Kidney (tissue), 14 donors: ENCODE results near the gene CDH8. TPM values are rescaled to one million over a fixed set of nuclear protein-coding genes. Genes with fewer than 3 reads are reported as not detected.
A peak's percentile ranks its signal among the peaks of the same experiment; 100 is the strongest.

Source experiments
- DNase-seq, 5 donors: peaks; one replicate each; pipeline ENCODE4 v3.0.0-alpha.2; 2013 to 2020
- FAIRE-seq: peaks from 2 replicates; lab custom pipeline; 2012; peaks lifted over from hg19 to GRCh38; lab: Jason Lieb, UNC
- H3K27ac ChIP-seq, 2 donors: one replicate each; pipeline ENCODE4 v1.7.0; 2013; ENCODE audit warnings: low read depth in 2 of 2, low read length in 2 of 2, inconsistent platforms in 1 of 2
- H3K27me3 ChIP-seq: one replicate; pipeline ENCODE4 v1.7.1; 2013; ENCODE audit warnings: low read length, inconsistent platforms; ENCODE audit not compliant: control insufficient read depth, insufficient read depth
- H3K36me3 ChIP-seq, 3 donors: one replicate each; pipeline versions ENCODE4 v1.7.0 to v1.7.1; 2013; ENCODE audit warnings: low read length in 3 of 3, control low read depth in 1 of 3, inconsistent platforms in 1 of 3; ENCODE audit not compliant: insufficient read depth in 3 of 3, control insufficient read depth in 2 of 3
- H3K4me1 ChIP-seq, 3 donors: one replicate each; pipeline versions ENCODE4 v1.7.0 to v1.7.1; 2013; ENCODE audit warnings: low read length in 3 of 3, inconsistent platforms in 1 of 3, low read depth in 1 of 3; ENCODE audit not compliant: control insufficient read depth in 2 of 3, insufficient read depth in 2 of 3
- H3K4me3 ChIP-seq, 3 donors: one replicate each; pipeline versions ENCODE4 v1.7.0 to v1.8.1; 2013; ENCODE audit warnings: low read length in 3 of 3, control low read depth in 1 of 3, inconsistent platforms in 1 of 3
- H3K9ac ChIP-seq, 3 donors: one replicate each; pipeline versions ENCODE4 v1.7.0 to v1.7.1; 2013; ENCODE audit warnings: low read length in 3 of 3, control low read depth in 1 of 3, inconsistent platforms in 1 of 3
- H3K9me3 ChIP-seq, 3 donors: one replicate each; pipeline versions ENCODE4 v1.7.0 to v1.7.1; 2013; ENCODE audit warnings: low read length in 3 of 3, control low read depth in 1 of 3, inconsistent platforms in 1 of 3; ENCODE audit not compliant: control insufficient read depth in 2 of 3, insufficient read depth in 1 of 3
- intact Hi-C: fragments of 100-400 bp; cut with DNase I; formaldehyde crosslinking; loops from one replicate; pipeline ENCODE4 v1.11.1; 2022
- polyA plus RNA-seq: library from polyadenylated mRNA; stranded (reverse); fragments of 350-450 nt; fragmentation: Illumina TruSeq; extraction: RNeasy Lipid Tissue Mini Kit (QIAGEN cat#74804); gene quantifications from one replicate; pipeline ENCODE4 v1.2.3, GENCODE V29; 2014; ENCODE audit warnings: low read depth, low replicate concordance; ENCODE audit not compliant: insufficient read depth
- total RNA-seq: library from RNA; stranded (reverse); fragmentation: NEBNext Ultra II Directional; extraction: Animal tissue kit (Norgen Biotek cat#: 25700); gene quantifications from one replicate; pipeline ENCODE4 v1.2.1, GENCODE V29; 2021
- TF ChIP-seq, protein P1 (sequence below): IDR thresholded peaks from 3 replicates; pipeline ENCODE4 v1.5.1; 2012; ENCODE audit warnings: mild to moderate bottlenecking, moderate library complexity, borderline replicate concordance; ENCODE audit not compliant: insufficient read depth; ENCODE audit errors: extremely low read depth
- donor health status: control.
- donor health status: control.
- donor health status: control.
- donor health status: control.
- donor health status: control.
- donor health status: DM: yes; HTN: yes; CAD: no.
- donor health status: Normal renal cell carcinoma (clear cell type).

The CDH8 gene
- total and polyA plus RNA-seq, 2 donors from 2014 or later = 0.19 TPM; not detected in 1

DNA sequence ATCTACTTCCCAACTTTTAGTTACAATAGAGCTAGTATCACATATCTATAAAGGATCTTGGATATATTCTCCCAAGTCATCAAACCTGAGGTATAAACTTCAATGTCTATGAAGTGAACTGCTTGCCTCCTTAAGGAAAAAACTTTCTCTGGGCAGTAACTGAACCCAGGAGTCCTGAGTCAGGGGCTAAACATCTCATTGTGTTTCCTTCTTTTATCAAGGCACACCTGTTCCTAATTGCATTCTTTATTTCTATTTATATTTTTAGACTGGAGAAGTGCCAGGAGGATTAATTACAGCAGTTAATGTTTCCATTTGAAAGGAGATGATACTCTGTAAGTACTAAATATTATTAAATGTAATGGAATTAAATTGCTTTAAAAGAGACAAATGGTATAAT, 98.6 kb downstream of the CDH8 start:
- intact Hi-C loops = no loop called here
- H3K36me3 ChIP-seq = no peaks in the 10 kb centered on the region
- TF ChIP-seq, protein P1, sequence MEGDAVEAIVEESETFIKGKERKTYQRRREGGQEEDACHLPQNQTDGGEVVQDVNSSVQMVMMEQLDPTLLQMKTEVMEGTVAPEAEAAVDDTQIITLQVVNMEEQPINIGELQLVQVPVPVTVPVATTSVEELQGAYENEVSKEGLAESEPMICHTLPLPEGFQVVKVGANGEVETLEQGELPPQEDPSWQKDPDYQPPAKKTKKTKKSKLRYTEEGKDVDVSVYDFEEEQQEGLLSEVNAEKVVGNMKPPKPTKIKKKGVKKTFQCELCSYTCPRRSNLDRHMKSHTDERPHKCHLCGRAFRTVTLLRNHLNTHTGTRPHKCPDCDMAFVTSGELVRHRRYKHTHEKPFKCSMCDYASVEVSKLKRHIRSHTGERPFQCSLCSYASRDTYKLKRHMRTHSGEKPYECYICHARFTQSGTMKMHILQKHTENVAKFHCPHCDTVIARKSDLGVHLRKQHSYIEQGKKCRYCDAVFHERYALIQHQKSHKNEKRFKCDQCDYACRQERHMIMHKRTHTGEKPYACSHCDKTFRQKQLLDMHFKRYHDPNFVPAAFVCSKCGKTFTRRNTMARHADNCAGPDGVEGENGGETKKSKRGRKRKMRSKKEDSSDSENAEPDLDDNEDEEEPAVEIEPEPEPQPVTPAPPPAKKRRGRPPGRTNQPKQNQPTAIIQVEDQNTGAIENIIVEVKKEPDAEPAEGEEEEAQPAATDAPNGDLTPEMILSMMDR = no peak
- H3K9ac ChIP-seq = no peak overlapping the region
- H3K27ac ChIP-seq = no peak overlapping the region
- DNase-seq = no peak
- H3K27me3 ChIP-seq = no peaks in the 10 kb centered on the region
- H3K9me3 ChIP-seq = no peaks in the 10 kb centered on the region
- H3K4me1 ChIP-seq = no peaks in the 10 kb centered on the region
- FAIRE-seq = no peak
- no peak overlapping the region for H3K4me3 ChIP-seq

DNA sequence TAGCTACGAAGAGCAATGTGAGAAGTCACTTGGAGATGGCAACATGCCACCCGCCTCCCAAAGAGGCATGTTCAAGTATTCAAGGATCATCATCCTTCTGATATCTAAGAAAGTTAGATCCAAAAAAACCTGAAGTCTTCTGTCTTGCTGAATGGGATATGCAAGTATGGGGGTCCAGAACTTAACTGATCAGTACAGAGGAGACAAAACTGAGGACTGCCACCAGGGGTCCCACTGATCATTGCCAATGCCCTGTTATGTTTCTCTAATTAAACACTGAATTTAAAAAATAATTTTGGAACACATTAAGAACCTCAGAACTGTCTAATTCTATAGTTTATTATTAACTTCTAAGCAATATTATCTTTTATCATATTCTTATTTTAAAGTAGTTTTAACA, 99.7 kb downstream of the CDH8 start:
- H3K27ac ChIP-seq = no peak overlapping the region
- no peaks in the 10 kb centered on the region for H3K27me3 ChIP-seq
- DNase-seq = peak in 1 of 5 donors; percentile 16
- H3K9me3 ChIP-seq = no peaks in the 10 kb centered on the region
- intact Hi-C loops = no loop called here
- no peaks in the 10 kb centered on the region for H3K4me1 ChIP-seq
- TF ChIP-seq, protein P1 = no peak
- FAIRE-seq = no peak
- H3K4me3 ChIP-seq = no peak overlapping the region
- no peak overlapping the region for H3K9ac ChIP-seq
- H3K36me3 ChIP-seq = no peaks in the 10 kb centered on the region

DNA sequence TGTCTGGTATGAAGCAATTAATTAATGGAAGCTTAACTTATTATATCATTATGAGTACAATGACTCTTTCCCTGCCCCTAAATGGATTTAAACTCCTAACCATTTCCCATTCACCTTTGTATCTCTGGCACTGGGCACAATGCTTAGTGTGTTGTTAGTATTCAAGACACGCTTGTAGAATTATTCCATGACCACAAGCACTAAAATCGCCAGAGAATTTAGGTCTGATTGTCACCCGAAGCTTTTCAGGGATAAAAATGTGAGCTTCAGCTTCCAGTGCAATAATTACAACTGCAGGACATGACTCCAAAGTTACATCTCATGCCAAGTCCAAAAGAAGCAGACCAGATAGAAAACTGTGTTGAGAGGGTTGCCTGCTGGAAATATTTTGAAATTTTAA, 101.6 kb downstream of the CDH8 start:
- FAIRE-seq = no peak
- Histone ChIP-seq H3K27me3 (no peaks in the 10 kb centered on the region), H3K4me3 (no peak overlapping the region), H3K36me3 (no peaks in the 10 kb centered on the region), H3K9ac (no peak overlapping the region), H3K9me3 (no peaks in the 10 kb centered on the region), H3K27ac (no peak overlapping the region), H3K4me1 (no peaks in the 10 kb centered on the region)
- intact Hi-C loops = no loop called here
- TF ChIP-seq, protein P1 = no peak
- no peak for DNase-seq

DNA sequence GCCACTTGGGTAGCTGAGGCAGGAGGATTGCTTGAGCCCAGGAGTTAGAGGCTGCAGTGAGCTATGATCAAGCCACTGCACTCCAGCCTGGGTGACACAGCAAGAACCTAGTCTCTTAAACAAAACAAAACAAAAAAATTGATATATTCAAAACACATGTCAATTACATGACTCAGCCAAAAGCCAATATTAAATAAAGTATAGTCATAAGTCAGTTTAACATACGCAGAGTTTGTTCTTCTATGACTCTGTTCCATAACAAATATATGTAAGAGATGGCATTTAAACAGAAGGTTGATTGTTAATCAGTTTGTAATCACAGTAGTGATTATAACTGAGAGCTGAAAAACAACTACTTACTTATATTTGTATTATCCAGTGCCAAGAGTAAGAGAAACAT, 106.5 kb downstream of the CDH8 start:
- intact Hi-C loops = no loop called here
- H3K4me1 ChIP-seq = no peaks in the 10 kb centered on the region
- no peaks in the 10 kb centered on the region for H3K36me3 ChIP-seq
- TF ChIP-seq, protein P1 = no peak
- no peak overlapping the region for H3K27ac ChIP-seq
- FAIRE-seq (no peak), DNase-seq (no peak)
- H3K27me3 ChIP-seq = no peaks in the 10 kb centered on the region
- H3K4me3 ChIP-seq = no peak overlapping the region
- H3K9ac ChIP-seq = no peak overlapping the region
- H3K9me3 ChIP-seq = no peaks in the 10 kb centered on the region
